ENCODE data around the gene ALKBH4.

DNA sequence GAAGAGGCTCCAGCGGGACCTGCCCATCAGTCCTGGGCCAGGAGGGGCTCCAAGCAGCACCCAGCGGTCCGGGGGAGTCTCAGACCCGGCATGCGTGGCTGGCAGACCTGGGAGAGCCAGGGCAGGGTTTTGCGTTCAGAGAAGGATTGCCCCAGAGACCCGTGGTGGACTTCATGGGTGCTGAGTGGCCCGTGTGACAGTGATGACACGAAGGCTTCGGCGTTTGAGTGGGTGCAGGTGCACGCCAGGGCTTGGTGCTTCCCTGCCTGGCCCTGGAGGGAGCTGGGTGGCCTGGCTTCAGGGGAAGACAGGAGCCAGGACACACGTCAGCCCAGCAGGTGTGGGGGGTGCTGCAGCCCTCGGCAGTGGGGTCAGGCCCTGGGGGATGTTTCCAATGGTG, 17.4 kb downstream of the ALKBH4 start:
- TF ChIP-seq CTCF (IDR thresholded peaks at IDR 0.05): no peak
- TF ChIP-seq POLR2A (IDR thresholded peaks at IDR 0.05): no peak
